H9 (cell line): ENCODE results near the gene KRT79. TPM values are rescaled to one million over a fixed set of nuclear protein-coding genes. Genes with fewer than 3 reads are reported as not detected.

Source experiments
- DNase-seq: peaks from one replicate; pipeline ENCODE4 v3.0.0-alpha.2; 2017
- H2AFZ ChIP-seq: one replicate; pipeline ENCODE4 v1.6.1; 2013; ENCODE audit warnings: mild to moderate bottlenecking, low read length, control low read depth, moderate library complexity
- H2AK5ac ChIP-seq: 2 replicates; pipeline ENCODE4 v1.6.1; 2013; ENCODE audit warnings: low read length, control low read depth, mixed read lengths; ENCODE audit not compliant: insufficient read length
- H2BK120ac ChIP-seq: one replicate; pipeline ENCODE4 v1.6.1; 2013; ENCODE audit warnings: low read depth, mild to moderate bottlenecking, low read length, control low read depth, inconsistent platforms; ENCODE audit not compliant: poor library complexity, severe bottlenecking
- H2BK12ac ChIP-seq: 2 replicates; pipeline ENCODE4 v1.6.1; 2013; ENCODE audit warnings: low read length, control low read depth, mixed read lengths, low read depth; ENCODE audit not compliant: insufficient read length
- H2BK15ac ChIP-seq: 2 replicates; pipeline ENCODE4 v1.6.1; 2013; ENCODE audit warnings: low read depth, low read length, control low read depth
- H2BK20ac ChIP-seq: one replicate; pipeline ENCODE4 v1.6.1; 2013; ENCODE audit warnings: low read depth, mild to moderate bottlenecking, low read length, control low read depth, inconsistent platforms; ENCODE audit not compliant: poor library complexity, severe bottlenecking
- H2BK5ac ChIP-seq: 2 replicates; pipeline ENCODE4 v1.6.1; 2013; ENCODE audit warnings: low read length, control low read depth, mixed read lengths; ENCODE audit not compliant: insufficient read length
- H3K14ac ChIP-seq: 2 replicates; pipeline ENCODE4 v1.6.1; 2013; ENCODE audit warnings: low read length, control low read depth; ENCODE audit not compliant: insufficient read depth
- H3K18ac ChIP-seq: 2 replicates; pipeline ENCODE4 v1.6.1; 2013; ENCODE audit warnings: low read depth, mild to moderate bottlenecking, mixed read lengths, low read length, control low read depth; ENCODE audit not compliant: insufficient read length
- H3K23ac ChIP-seq: 2 replicates; pipeline ENCODE4 v1.6.1; 2013; ENCODE audit warnings: low read length, control low read depth, mixed read lengths, low read depth; ENCODE audit not compliant: insufficient read length
- H3K23me2 ChIP-seq: 2 replicates; pipeline ENCODE4 v1.6.1; 2013; ENCODE audit warnings: low read depth, mild to moderate bottlenecking, mixed read lengths, low read length, control low read depth; ENCODE audit not compliant: insufficient read length, poor library complexity, severe bottlenecking
- H3K27ac ChIP-seq: 2 replicates; pipeline ENCODE4 v1.5.1; 2013; ENCODE audit warnings: low read length, control low read depth, mixed read lengths, low read depth; ENCODE audit not compliant: insufficient read length
- H3K27me3 ChIP-seq: 2 replicates; pipeline ENCODE4 v1.6.1; 2013; ENCODE audit warnings: low read length, control low read depth, inconsistent platforms; ENCODE audit not compliant: insufficient read depth
- H3K4ac ChIP-seq: 2 replicates; pipeline ENCODE4 v1.6.1; 2013; ENCODE audit warnings: low read depth, mild to moderate bottlenecking, control low read depth, inconsistent platforms, low read length, moderate library complexity
- H3K4me1 ChIP-seq: 2 replicates; pipeline ENCODE4 v1.6.1; 2013; ENCODE audit warnings: low read length, control low read depth, inconsistent platforms; ENCODE audit not compliant: insufficient read depth
- H3K4me2 ChIP-seq: 2 replicates; pipeline ENCODE4 v1.6.1; 2013; ENCODE audit warnings: low read length, control low read depth, mixed read lengths; ENCODE audit not compliant: insufficient read length, insufficient read depth
- H3K56ac ChIP-seq: 2 replicates; pipeline ENCODE4 v1.6.1; 2013; ENCODE audit warnings: low read depth, mild to moderate bottlenecking, mixed read lengths, low read length, control low read depth; ENCODE audit not compliant: insufficient read length
- H3K79me1 ChIP-seq: 2 replicates; pipeline ENCODE4 v1.6.1; 2013; ENCODE audit warnings: low read depth, mild to moderate bottlenecking, moderate library complexity, low read length, control low read depth, inconsistent platforms; ENCODE audit not compliant: insufficient read depth, poor library complexity, severe bottlenecking
- H3K79me2 ChIP-seq: 2 replicates; pipeline ENCODE4 v1.6.1; 2013; ENCODE audit warnings: low read length, control low read depth, inconsistent platforms; ENCODE audit not compliant: insufficient read depth
- H3K9ac ChIP-seq: 2 replicates; pipeline ENCODE4 v1.6.1; 2013; ENCODE audit warnings: low read length, control low read depth, mixed read lengths; ENCODE audit not compliant: insufficient read length; ENCODE audit errors: extremely low read depth
- H3K9me3 ChIP-seq: one replicate; pipeline ENCODE4 v1.6.1; 2013; ENCODE audit warnings: low read depth, low read length, inconsistent platforms; ENCODE audit not compliant: control insufficient read depth
- H3T11ph ChIP-seq: one replicate; pipeline ENCODE4 v1.6.1; 2013; ENCODE audit warnings: mild to moderate bottlenecking, low read length, control low read depth, inconsistent platforms
- H4K20me1 ChIP-seq: one replicate; pipeline ENCODE4 v1.6.1; 2013; ENCODE audit not compliant: control insufficient read depth, insufficient read length, insufficient read depth
- H4K5ac ChIP-seq: 2 replicates; pipeline ENCODE4 v1.6.1; 2013; ENCODE audit warnings: low read depth, mild to moderate bottlenecking, mixed read lengths, low read length, control low read depth; ENCODE audit not compliant: insufficient read length
- H4K8ac ChIP-seq: replicated peaks from 2 replicates; pipeline ENCODE4 v1.6.1; 2013; ENCODE audit warnings: low read length, control low read depth, mixed read lengths, low read depth; ENCODE audit not compliant: insufficient read length
- H4K91ac ChIP-seq: 2 replicates; pipeline ENCODE4 v1.6.1; 2013; ENCODE audit warnings: low read depth, mild to moderate bottlenecking, moderate library complexity, mixed read lengths, low read length, control low read depth; ENCODE audit not compliant: insufficient read length
- H3K27ac Mint-ChIP-seq, 3 experiments: 2 replicates in 2 of 3; 3 replicates in 1 of 3; pipeline ENCODE4 v1.8.0; 2020 to 2021; ENCODE audit warnings: mixed read lengths in 3 of 3, mild to moderate bottlenecking in 1 of 3, moderate library complexity in 1 of 3
- H3K27me3 Mint-ChIP-seq: 2 replicates; pipeline ENCODE4 v1.8.0; 2021; ENCODE audit warnings: low read depth, mild to moderate bottlenecking, moderate library complexity, mixed read lengths
- H3K36me3 Mint-ChIP-seq, 3 experiments: 2 replicates in 2 of 3; 3 replicates in 1 of 3; pipeline ENCODE4 v1.8.0; 2020 to 2021; ENCODE audit warnings: low read depth in 3 of 3, mixed read lengths in 3 of 3; ENCODE audit not compliant: insufficient read depth in 1 of 3
- H3K4me1 Mint-ChIP-seq, 2 experiments: 2 replicates each; pipeline ENCODE4 v1.8.0; 2020; ENCODE audit warnings: mixed read lengths in 2 of 2
- H3K4me3 Mint-ChIP-seq, 2 experiments: 2 replicates in 1 of 2; 3 replicates in 1 of 2; pipeline ENCODE4 v1.8.0; 2020 to 2021; ENCODE audit warnings: mild to moderate bottlenecking in 2 of 2, mixed read lengths in 2 of 2, moderate library complexity in 1 of 2
- H3K9me3 Mint-ChIP-seq, 2 experiments: 2 replicates in 1 of 2; 3 replicates in 1 of 2; pipeline ENCODE4 v1.8.0; 2020; ENCODE audit warnings: mild to moderate bottlenecking in 2 of 2, mixed read lengths in 2 of 2, moderate library complexity in 1 of 2
- CTCF ChIP-seq: fragments of 200-600 bp; sonication (generic); conservative IDR thresholded peaks from 3 replicates; pipeline ENCODE4 v1.8.0; 2021; ENCODE audit warnings: antibody characterized with exemption, mild to moderate bottlenecking
- WGBS: extraction: QIAGEN DNeasy Blood & Tissue Kit; methylation state at CpG from one replicate; pipeline ENCODE4 v1.1.7; 2013; ENCODE audit warnings: missing lambda C conversion rate, low lambda C conversion rate, mixed read lengths; ENCODE audit not compliant: insufficient read length; ENCODE audit errors: extremely low coverage; 5-methylcytosine and 5-hydroxymethylcytosine counted together
- total RNA-seq: library from RNA; stranded (reverse); gene quantifications from 2 replicates; pipeline ENCODE4 v1.2.1, GENCODE V29; 2021

Gene KRT79
- total RNA-seq, 1 experiment from 2014 or later, result not detected

GRCh38 chr12:52798671-52799504, 35.2 kb downstream of the KRT79 start:
- Histone ChIP-seq H3K9ac (no peak overlapping the region), H2BK15ac (no peak overlapping the region), H3K4ac (no peak overlapping the region), H3K27me3 (no peaks in the 10 kb centered on the region), H3K23ac (no peak overlapping the region), H3K4me1 (peaks cover 8% of the 10 kb centered on the region; the same call in 1 of the 2 replicates), H4K8ac (no peak overlapping the region), H3T11ph (no peak overlapping the region), H3K79me1 (no peaks in the 10 kb centered on the region), H3K56ac (no peak overlapping the region), H2AFZ (no peak overlapping the region), H2BK12ac (no peak overlapping the region), H4K20me1 (peaks cover 3% of the 10 kb centered on the region), H3K4me2 (no peak overlapping the region), H2AK5ac (no peak overlapping the region), H4K91ac (no peak overlapping the region), H2BK5ac (no peak overlapping the region), H3K18ac (no peak overlapping the region), H3K79me2 (no peaks in the 10 kb centered on the region), H3K23me2 (no peaks in the 10 kb centered on the region), H2BK20ac (no peak overlapping the region), H3K14ac (no peak overlapping the region), H4K5ac (no peak overlapping the region), H2BK120ac (no peak overlapping the region), H3K27ac (no peak overlapping the region), H3K9me3 (no peaks in the 10 kb centered on the region)
- H3K36me3 Mint-ChIP-seq, result no peaks in the 10 kb centered on the region
- peaks cover 21 to 28% of the 10 kb centered on the region in 2 experiments for H3K4me1 Mint-ChIP-seq
- H3K27ac Mint-ChIP-seq, result no peak overlapping the region; a peak in 3 of 7 replicates
- no peak overlapping the region for H3K4me3 Mint-ChIP-seq
- DNase-seq, result no peak
- WGBS, result no CpG with 5 or more reads among the region's 7 CpGs
- no peak for TF ChIP-seq CTCF
- no peaks in the 10 kb centered on the region for H3K9me3 Mint-ChIP-seq
- peaks cover 2% of the 10 kb centered on the region for H3K27me3 Mint-ChIP-seq
